Peyer's patch (tissue), 4 donors: ENCODE data around the gene ZNF672. TPM values are rescaled to one million over a fixed set of nuclear protein-coding genes. Genes with fewer than 3 reads are reported as not detected.
A peak's percentile ranks its signal among the peaks of the same experiment; 100 is the strongest.

ENCODE experiments used
- DNase-seq, 3 donors: peaks; one replicate each; pipeline ENCODE4 v3.0.0-alpha.2; 2017 to 2019
- H3K27ac ChIP-seq, 4 donors: fragments of 200-600 bp; sonication (generic); one replicate each; pipeline ENCODE4 v1.5.1; 2016 to 2019
- H3K27me3 ChIP-seq, 2 donors: fragments of 200-600 bp; sonication (generic); one replicate each; pipeline ENCODE4 v1.5.1; 2019
- H3K36me3 ChIP-seq, 3 donors: fragments of 200-600 bp; sonication (generic); one replicate each; pipeline ENCODE4 v1.5.1; 2016 to 2019
- H3K4me1 ChIP-seq, 4 donors: fragments of 200-600 bp; sonication (generic); one replicate each; pipeline ENCODE4 v1.5.1; 2016 to 2019
- H3K4me3 ChIP-seq, 4 donors: fragments of 200-600 bp; sonication (generic); 1 replicate in 3 of 4; 2 replicates in 1 of 4; pipeline ENCODE4 v1.5.1; 2016 to 2019; ENCODE audit warnings: mild to moderate bottlenecking in 1 of 4
- H3K9me3 ChIP-seq, 4 donors: fragments of 200-600 bp; sonication (generic); one replicate each; pipeline ENCODE4 v1.5.1; 2016 to 2019; ENCODE audit warnings: mild to moderate bottlenecking in 1 of 4
- CTCF ChIP-seq, 6 experiments: fragments of 450-650 bp in 4 of 6; fragments of 200-600 bp in 2 of 6; sonication (generic) in 1 of 6; IDR thresholded peaks; one replicate each; pipeline ENCODE4 v1.5.1; 2017 to 2019; ENCODE audit warnings: antibody characterized with exemption in 6 of 6, mild to moderate bottlenecking in 3 of 6, moderate library complexity in 1 of 6
- POLR2A ChIP-seq, 2 donors: fragments of 450-650 bp; IDR thresholded peaks; one replicate each; pipeline ENCODE4 v1.5.1; 2017; ENCODE audit warnings: antibody characterized with exemption in 2 of 2, mild to moderate bottlenecking in 2 of 2, moderate library complexity in 2 of 2
- total RNA-seq, 4 donors: library from RNA; depleted of rRNA; stranded (reverse); fragments of >200 nt; gene quantifications; one replicate each; pipeline ENCODE4 v1.1.0, GENCODE V29; 2016

Gene ZNF672
- total RNA-seq, 4 donors from 2014 or later, result 48.4 to 64.4 (median 60.5) TPM

DNA sequence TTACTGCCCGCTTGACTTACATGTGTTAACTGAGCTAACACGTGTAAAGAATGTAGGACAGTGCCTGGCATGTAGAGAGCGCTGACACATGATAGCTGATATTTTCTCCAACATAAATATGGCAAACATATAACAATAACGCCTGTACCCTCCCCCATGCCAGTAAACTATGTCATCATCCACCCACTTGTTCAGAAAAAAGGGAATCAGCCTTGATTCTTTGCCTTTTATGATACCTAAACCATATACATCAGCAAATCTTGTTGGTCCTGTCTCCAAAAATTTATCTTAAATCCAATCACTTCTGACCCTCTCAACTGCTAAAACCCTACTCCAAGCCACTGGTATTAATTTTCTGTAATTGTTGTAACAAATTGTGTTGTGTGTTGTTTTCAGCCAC is 22.0 kb downstream of the ZNF672 start:
- H3K4me3 ChIP-seq, result no peak overlapping the region
- no peak for TF ChIP-seq POLR2A (IDR thresholded peaks at IDR 0.05)
- peaks cover 0 to 31% (median 9%) of the 10 kb centered on the region in 4 donors for H3K4me1 ChIP-seq
- no peaks in the 10 kb centered on the region for H3K9me3 ChIP-seq
- DNase-seq, result no peak
- H3K27me3 ChIP-seq, result no peaks in the 10 kb centered on the region
- peak overlapping the region in 1 of 4 donors; percentile 88 for H3K27ac ChIP-seq
- peaks cover 0 to 7% (median 0%) of the 10 kb centered on the region in 3 donors for H3K36me3 ChIP-seq

- H3K4me3 ChIP-seq, result no peak overlapping the region
- no peaks in the 10 kb centered on the region for H3K27me3 ChIP-seq
- H3K9me3 ChIP-seq, result no peaks in the 10 kb centered on the region
- TF ChIP-seq POLR2A (IDR thresholded peaks at IDR 0.05) (no peak), CTCF (IDR thresholded peaks at IDR 0.05) (no peak)
- H3K27ac ChIP-seq, result no peak overlapping the region
- peaks cover 0 to 31% (median 9%) of the 10 kb centered on the region in 4 donors for H3K4me1 ChIP-seq
- no peak for DNase-seq
- no peaks in the 10 kb centered on the region for H3K36me3 ChIP-seq
Measured at GRCh38 chr1:248861616-248862015, 23.6 kb downstream of the ZNF672 start.

GRCh38 chr1:248862695-248862997 is 24.6 kb downstream of the ZNF672 start:
- no peaks in the 10 kb centered on the region for H3K36me3 ChIP-seq
- peak overlapping the region; percentile 59 to 80 (median 76) for H3K4me3 ChIP-seq
- TF ChIP-seq POLR2A (IDR thresholded peaks at IDR 0.05), result no peak
- TF ChIP-seq CTCF (IDR thresholded peaks at IDR 0.05), result no peak
- H3K27ac ChIP-seq, result peak overlapping the region; percentile 69 to 92 (median 78)
- DNase-seq, result no peak
- H3K4me1 ChIP-seq, result peaks cover 0 to 26% (median 9%) of the 10 kb centered on the region in 4 donors
- H3K9me3 ChIP-seq, result no peaks in the 10 kb centered on the region
- H3K27me3 ChIP-seq, result no peaks in the 10 kb centered on the region

DNA sequence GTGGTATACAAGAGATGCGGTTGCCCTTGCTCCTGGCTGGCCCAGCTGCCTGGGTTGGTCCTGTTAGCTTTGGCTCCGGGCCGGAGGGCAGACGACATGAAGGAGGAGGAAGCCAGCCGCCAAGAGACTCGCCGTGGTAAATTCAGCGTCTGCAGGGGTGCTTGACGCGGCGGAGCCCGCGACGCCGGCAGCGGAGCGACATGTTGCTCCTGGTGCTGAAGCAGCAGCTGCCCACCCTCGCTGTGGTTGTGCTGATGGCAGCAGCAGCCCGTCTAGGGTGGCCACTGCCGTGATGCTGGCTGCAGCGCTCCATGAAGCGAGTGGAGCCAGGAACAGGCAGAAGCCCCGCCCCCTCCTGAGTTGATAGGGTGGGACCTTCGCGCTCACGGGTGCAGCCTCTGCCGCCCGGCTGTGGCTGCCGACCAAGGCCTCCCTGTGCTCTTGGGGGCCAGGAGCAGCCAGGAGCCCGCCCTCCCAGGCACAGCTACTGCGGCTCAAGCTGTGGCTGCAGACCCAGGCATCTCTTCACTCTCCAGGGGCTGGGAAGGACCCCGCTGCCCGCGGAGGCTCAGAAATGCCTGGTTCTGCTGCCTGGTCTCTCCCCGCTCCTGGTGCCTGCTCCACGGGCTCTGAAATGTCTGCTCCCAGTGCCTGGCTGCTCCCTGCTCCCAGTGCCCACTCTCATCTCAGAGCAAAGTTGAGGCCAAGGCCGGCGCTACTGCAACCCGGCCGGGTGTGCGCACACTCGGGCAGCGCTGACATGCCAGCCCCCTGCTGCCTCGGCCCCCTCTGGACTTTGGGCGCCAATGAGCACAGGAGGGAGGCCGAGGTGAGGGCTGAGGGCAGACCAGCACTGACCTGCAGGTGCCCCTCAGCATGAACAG is 25.2 kb downstream of the ZNF672 start:
- DNase-seq, result peak; percentile 91 to 96 (median 96)
- no peaks in the 10 kb centered on the region for H3K9me3 ChIP-seq
- peak overlapping the region; percentile 69 to 92 (median 78) for H3K27ac ChIP-seq
- H3K4me1 ChIP-seq, result peaks cover 0 to 20% (median 7%) of the 10 kb centered on the region in 4 donors
- no peaks in the 10 kb centered on the region for H3K36me3 ChIP-seq
- peak overlapping the region; percentile 59 to 80 (median 76) for H3K4me3 ChIP-seq
- H3K27me3 ChIP-seq, result no peaks in the 10 kb centered on the region
- TF ChIP-seq POLR2A (IDR thresholded peaks at IDR 0.05) (peak; percentile 29 to 54), CTCF (IDR thresholded peaks at IDR 0.05) (no peak)

DNA sequence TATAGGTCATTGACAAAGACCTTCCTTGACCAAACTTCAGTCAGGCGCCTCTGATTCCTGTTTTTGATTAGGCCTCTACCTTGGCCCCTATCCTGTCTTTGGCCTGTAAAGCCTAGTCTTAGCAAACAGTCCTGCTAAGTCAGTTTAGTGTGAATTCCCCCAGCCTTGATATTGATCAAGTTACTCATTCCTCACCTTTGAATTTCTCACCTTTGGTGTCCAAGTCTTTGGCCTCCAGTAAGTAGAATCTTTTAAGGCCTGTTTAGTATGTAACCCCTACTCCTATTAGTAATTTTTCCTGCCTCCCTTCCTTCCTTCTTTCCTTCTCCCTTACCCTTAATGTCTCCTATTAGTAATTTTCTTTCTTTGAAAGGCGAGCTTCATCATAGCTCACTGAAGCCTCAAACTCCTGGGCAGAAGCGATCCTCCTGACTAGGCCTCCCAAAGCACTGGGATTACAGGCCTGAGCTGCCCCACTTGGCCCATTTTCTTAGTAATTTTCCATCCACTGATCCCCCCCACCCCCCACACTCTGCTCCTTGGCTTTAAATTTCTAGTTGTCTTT is 33.9 kb downstream of the ZNF672 start:
- no peaks in the 10 kb centered on the region for H3K4me1 ChIP-seq
- H3K36me3 ChIP-seq, result no peaks in the 10 kb centered on the region
- DNase-seq, result no peak
- H3K9me3 ChIP-seq, result no peaks in the 10 kb centered on the region
- H3K27me3 ChIP-seq, result no peaks in the 10 kb centered on the region
- no peak overlapping the region for H3K27ac ChIP-seq
- no peak for TF ChIP-seq CTCF (IDR thresholded peaks at IDR 0.05)
- TF ChIP-seq POLR2A (IDR thresholded peaks at IDR 0.05), result no peak
- H3K4me3 ChIP-seq, result no peak overlapping the region

- H3K27ac ChIP-seq, result peak overlapping the region; percentile 90 to 95 (median 95)
- no peak for TF ChIP-seq CTCF (IDR thresholded peaks at IDR 0.05)
- TF ChIP-seq POLR2A (IDR thresholded peaks at IDR 0.05), result no peak
- no peaks in the 10 kb centered on the region for H3K36me3 ChIP-seq
- no peaks in the 10 kb centered on the region for H3K9me3 ChIP-seq
- H3K27me3 ChIP-seq, result no peaks in the 10 kb centered on the region
- peak; percentile 51 to 79 (median 73) for DNase-seq
- peak overlapping the region; percentile 54 to 72 (median 64) for H3K4me3 ChIP-seq
- H3K4me1 ChIP-seq, result no peaks in the 10 kb centered on the region
Measured at GRCh38 chr1:248872752-248873408, 34.9 kb downstream of the ZNF672 start.
